ENCODE measurements around the gene RNF19B.

DNA sequence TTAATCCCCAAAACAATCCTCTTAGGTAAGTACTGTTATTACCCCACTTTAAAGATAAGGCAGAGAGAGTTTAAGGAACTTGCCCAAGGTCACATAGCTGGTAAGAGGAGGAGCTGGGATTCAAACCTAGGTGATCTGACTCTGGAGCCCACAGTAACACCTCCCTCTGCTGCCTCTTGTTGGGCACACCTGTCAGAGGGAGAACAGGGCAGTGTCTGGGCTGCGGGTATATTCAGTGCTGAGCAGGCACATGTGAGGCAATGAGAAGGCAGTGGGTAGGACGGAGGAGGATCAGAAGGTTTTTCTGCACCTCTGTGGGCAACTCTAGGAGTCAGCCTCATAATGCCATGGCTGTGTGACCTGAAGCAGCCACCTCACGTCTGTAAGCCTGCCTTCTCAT is 76.5 kb downstream of the RNF19B start:
- TF ChIP-seq POLR2A (IDR thresholded peaks at IDR 0.05; ENCODE audit: control extremely low read depth in 1 of 2, low read depth in 2 of 2, low read length in 2 of 2) (no peak), SIN3A (conservative IDR thresholded peaks at IDR 0.05 in 1 of 2, IDR thresholded peaks at IDR 0.05 in 1 of 2; ENCODE audit: low read depth in 1 of 2, low read length in 2 of 2) (no peak), HDAC2 (IDR thresholded peaks at IDR 0.05; ENCODE audit: borderline replicate concordance in 1 of 2, low read depth in 2 of 2, low read length in 2 of 2) (no peak), RAD21 (IDR thresholded peaks at IDR 0.05 in 1 of 2, conservative IDR thresholded peaks at IDR 0.05 in 1 of 2; ENCODE audit: low read depth in 2 of 2, low read length in 2 of 2) (no peak), ZNF274 (IDR thresholded peaks at IDR 0.05; ENCODE audit: borderline replicate concordance, extremely low read depth, low read length) (no peak), TAF1 (IDR thresholded peaks at IDR 0.05; ENCODE audit: low read depth, low read length) (no peak), RFX5 (IDR thresholded peaks at IDR 0.05; ENCODE audit: borderline replicate concordance, low read depth, low read length) (no peak), EZH2 (IDR thresholded peaks at IDR 0.05; ENCODE audit: low read depth, low read length, severe bottlenecking) (no peak), SRF (IDR thresholded peaks at IDR 0.05; ENCODE audit: low read depth, low read length) (no peak), YY1 (IDR thresholded peaks at IDR 0.05; ENCODE audit: low read depth, low read length) (no peak), POLR2AphosphoS5 (IDR thresholded peaks at IDR 0.05; ENCODE audit: low read depth, low read length) (no peak), CHD2 (IDR thresholded peaks at IDR 0.05; ENCODE audit: low read length) (no peak)
- TF ChIP-seq, protein P1, sequence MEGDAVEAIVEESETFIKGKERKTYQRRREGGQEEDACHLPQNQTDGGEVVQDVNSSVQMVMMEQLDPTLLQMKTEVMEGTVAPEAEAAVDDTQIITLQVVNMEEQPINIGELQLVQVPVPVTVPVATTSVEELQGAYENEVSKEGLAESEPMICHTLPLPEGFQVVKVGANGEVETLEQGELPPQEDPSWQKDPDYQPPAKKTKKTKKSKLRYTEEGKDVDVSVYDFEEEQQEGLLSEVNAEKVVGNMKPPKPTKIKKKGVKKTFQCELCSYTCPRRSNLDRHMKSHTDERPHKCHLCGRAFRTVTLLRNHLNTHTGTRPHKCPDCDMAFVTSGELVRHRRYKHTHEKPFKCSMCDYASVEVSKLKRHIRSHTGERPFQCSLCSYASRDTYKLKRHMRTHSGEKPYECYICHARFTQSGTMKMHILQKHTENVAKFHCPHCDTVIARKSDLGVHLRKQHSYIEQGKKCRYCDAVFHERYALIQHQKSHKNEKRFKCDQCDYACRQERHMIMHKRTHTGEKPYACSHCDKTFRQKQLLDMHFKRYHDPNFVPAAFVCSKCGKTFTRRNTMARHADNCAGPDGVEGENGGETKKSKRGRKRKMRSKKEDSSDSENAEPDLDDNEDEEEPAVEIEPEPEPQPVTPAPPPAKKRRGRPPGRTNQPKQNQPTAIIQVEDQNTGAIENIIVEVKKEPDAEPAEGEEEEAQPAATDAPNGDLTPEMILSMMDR (IDR thresholded peaks at IDR 0.05; ENCODE audit: control extremely low read depth in 1 of 3, insufficient read depth in 1 of 3, low read depth in 1 of 3, low read length in 3 of 3): no peak
- TF ChIP-seq, protein P2, sequence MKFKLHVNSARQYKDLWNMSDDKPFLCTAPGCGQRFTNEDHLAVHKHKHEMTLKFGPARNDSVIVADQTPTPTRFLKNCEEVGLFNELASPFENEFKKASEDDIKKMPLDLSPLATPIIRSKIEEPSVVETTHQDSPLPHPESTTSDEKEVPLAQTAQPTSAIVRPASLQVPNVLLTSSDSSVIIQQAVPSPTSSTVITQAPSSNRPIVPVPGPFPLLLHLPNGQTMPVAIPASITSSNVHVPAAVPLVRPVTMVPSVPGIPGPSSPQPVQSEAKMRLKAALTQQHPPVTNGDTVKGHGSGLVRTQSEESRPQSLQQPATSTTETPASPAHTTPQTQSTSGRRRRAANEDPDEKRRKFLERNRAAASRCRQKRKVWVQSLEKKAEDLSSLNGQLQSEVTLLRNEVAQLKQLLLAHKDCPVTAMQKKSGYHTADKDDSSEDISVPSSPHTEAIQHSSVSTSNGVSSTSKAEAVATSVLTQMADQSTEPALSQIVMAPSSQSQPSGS (IDR thresholded peaks at IDR 0.05; ENCODE audit: low read length): no peak
